ENCODE measurements around the gene IMPDH1.
A peak's percentile ranks its signal among the peaks of the same experiment; 100 is the strongest.
"Not testable (repeated sequence)": the region's sequence is repeated elsewhere in the genome, so short reads cannot be mapped to it uniquely, and the experiment has no call there.

Gene IMPDH1

DNA sequence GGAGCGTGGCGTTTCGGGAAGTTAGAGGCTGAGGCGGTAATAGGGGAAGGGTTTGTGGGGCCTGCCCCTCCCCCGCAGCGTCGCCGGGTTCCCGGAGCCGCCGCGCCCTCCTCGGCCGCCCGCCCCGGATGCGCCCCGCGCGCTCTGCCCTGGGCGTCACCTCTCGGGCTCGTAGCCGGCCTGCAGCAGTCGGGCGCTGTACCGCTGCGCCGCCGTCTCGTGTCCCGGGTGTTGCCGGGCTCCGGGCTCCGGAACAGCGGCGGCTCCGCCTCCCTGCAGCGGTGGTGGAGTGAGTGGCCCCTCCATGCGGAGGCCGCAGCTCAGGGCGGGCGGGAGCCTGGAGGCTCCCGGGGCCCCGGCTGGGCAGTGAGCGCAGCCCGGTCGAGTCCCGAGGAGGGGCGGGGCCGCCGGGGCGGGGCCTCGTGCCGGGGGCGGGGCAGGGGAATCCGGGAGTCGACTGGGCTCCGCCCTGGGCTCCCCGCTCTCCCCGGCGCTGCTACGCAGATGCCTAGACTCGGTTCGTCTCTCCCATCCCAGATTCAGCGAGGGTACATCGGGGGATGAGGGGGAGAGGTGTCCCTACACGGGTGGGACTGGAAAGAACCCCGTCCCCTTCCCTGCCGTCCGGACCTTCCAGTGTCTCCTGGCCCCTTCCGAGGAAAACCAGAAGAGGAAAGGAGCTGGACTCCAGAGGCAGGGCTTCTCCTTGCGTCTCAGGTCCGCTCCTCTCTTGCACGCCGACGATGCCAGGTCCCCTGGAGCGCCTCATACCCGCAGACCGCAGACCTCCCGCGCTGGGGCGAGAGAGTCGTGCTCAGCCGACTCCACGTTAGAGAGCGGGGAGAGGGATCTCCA lies at the start of gene IMPDH1:
TSS of gene IMPDH1 (minus strand) at position 387 of the 855 bp plus-strand sequence. CDS start at position 306, 81 bp downstream.
- DNase-seq (ENCODE audit: low read depth, low spot score), result peak; percentile 91

DNA sequence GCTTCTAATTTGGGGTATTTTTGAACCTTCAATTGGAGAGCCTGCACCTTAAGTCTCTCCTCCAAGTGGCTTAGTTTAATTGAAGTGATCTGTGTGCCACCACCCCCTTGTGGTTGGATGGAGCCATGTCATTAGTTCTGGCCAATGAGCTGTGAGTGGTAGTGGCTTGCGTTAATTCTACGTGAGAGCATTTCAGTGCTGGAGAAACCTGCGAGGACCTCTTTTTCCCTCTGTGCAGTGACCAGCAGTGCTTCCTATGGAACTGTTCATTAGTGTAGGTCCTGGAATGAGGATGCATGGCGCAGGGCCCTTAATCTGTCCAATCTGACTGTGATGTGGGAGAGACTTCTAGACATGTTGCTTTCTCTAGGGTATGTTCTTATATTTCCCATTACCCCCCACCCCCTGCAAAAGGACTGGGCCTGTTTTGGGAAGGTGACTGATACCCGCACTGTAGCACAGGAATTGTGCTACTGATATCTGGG lies 49.7 kb upstream of the IMPDH1 start:
- peak; percentile 81 for DNase-seq (ENCODE audit: low read depth, low spot score)

DNA sequence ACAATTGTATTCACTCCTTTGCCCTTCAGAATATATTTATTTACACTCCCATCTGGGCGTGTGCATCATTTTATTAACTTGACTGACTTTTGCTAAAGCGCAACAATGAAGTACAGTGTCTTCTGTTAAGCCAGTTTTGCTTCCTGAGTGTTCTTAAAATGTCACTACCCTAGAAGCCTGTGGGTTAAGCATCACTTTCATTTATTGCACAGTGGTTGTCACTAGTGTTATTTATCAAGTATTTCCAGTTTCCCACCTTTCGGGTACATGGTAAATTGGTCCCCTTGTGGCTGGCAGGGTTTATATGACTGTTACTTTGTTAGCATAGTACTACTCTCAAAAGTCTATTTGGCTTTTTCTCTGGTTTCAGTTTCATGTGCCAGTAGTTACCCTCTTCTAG lies 49.2 kb upstream of the IMPDH1 start:
- DNase-seq (ENCODE audit: low read depth, low spot score), result no peak

GRCh38 chr7:128457385-128457784 lies 47.6 kb upstream of the IMPDH1 start:
- DNase-seq (ENCODE audit: low read depth, low spot score), result not testable (repeated sequence)

GRCh38 chr7:128456255-128456725 lies 46.5 kb upstream of the IMPDH1 start:
- DNase-seq (ENCODE audit: low read depth, low spot score), result no peak

DNA sequence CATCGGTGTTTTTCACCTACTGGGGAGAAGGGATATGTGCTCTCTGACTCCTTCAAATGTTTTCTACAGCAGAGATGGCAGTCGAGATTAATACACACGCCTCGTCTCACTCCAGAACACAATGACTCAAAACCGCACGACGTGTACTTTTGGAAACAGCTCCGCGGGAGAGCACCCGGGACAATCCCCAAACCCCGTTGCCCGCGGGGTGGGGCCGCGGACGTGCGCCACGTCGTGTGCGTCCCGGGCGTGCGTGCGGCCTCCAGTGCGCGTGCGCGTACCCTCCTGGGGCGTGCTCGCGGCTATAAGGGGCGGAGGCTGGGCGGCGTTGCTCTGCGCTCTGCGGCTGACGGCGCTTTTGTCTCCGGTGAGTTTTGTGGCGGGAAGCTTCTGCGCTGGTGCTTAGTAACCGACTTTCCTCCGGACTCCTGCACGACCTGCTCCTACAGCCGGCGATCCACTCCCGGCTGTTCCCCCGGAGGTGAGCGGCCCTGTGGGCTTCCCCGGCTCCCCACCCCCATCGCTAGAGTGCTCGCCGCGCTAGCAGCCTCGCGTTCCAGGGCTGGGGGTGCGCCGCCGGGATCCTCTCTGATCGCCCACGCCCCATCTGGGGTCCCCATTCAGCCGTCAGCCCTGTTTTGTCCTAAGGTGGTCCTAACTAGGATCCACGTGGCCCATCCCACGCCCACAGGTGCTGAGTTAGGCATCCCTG lies 45.9 kb upstream of the IMPDH1 start, which contains the start of gene HILPDA:
TSS of gene HILPDA (plus strand) at position 336 of the 712 bp plus-strand sequence. CDS start 1,391 bp downstream, outside the sequence.
- peak; percentile 97 for DNase-seq (ENCODE audit: low read depth, low spot score)

DNA sequence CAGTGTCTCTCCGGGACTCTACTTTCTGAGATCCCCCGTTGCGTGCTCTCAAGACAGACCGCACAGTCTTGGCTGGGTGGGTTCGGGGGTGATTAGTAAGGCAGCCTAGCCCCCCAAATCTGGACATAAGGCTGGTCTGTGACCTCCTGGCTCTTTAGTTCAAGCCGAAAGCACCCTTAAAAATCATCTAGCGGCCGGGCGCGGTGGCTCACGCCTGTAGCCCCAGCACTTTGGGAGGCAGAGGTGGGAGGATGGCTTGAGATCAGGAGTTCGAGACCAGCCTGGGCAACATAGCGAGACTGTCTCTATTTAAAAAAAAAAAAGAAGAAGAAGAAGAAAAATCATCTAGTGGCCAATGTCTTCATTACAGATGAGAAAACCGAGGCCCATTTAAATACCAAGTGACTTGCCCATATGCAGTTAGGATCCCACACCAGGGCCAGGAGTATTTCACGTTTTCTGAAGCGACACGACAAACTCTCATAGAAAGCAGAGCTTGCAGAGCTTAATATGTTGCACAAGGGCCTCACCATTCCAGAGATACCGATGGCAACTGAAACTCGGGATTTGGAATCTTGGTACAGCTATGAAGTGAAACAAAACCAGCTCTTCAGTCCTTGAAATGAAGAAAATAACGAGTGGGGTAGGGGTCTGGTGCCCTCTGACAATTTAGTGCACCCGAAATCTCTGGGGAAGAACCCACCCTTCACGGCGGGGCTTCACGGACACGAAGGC lies 45.2 kb upstream of the IMPDH1 start:
- no peak for DNase-seq (ENCODE audit: low read depth, low spot score)

DNA sequence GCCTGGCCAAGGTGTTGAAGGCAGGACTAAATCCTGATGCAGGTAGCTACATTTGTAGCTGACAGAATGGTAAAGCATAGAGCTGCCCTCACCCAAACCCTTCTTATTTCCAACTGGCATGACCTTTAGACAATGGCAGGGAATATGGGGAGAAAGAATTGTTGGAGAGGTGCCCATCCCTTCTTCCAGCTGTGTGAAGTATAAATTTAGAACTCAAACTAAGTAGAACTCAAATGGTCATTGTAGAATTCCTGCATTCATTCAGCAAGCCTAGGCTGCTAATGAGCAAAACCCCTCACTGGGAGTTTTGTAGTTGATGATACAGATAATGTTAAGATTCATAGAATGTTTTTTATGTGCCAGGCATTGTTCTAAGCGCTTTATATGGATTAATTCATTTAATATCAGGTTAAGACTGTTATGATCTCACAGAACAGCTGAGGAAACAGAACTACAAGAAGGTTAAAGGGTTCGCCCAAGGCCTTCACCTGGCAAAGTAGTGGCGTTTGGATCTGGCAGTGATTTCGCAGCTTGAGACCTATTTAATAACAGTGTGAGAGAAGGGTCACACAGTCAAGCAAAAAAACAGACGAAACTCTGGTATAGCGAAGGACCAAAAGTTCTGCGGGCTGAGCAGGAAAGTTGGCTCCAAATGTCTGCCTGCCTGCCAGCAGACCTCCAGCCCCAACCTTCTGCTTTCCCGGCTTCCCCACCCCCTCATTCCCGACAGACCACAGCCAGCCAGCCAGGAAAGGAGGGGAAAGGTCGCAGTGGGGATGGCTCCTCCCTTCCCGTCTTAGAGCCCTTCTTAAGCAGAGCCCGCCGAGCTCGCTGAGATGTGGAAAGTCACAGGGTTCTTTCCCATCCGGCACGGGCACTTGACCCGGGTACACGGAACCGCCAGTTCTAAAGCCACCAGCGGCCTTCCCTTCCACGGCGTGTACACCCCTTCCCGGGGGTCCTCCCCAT lies 44.3 kb upstream of the IMPDH1 start:
- peak; percentile 89 for DNase-seq (ENCODE audit: low read depth, low spot score)

DNA sequence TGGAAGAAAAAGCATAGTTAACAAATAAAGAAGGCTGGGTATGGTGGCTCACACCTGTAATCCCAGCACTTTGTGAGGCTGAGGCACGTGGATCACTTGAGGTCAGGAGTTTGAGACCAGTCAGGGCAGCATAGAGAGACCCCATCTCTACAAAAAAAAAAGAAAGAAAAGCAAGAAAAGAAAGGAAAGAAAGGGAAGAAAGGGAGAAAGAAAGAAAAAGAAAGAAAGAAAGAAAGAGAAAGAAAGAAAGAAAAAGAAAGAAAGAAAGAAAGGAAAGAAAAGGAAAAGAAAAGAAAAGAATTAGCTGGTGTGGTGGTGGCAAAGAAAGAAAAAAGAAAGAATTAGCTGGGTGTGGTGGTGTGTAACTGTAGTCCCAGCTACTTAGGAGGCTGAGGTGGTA lies 42.8 kb upstream of the IMPDH1 start:
- no peak for DNase-seq (ENCODE audit: low read depth, low spot score)

DNA sequence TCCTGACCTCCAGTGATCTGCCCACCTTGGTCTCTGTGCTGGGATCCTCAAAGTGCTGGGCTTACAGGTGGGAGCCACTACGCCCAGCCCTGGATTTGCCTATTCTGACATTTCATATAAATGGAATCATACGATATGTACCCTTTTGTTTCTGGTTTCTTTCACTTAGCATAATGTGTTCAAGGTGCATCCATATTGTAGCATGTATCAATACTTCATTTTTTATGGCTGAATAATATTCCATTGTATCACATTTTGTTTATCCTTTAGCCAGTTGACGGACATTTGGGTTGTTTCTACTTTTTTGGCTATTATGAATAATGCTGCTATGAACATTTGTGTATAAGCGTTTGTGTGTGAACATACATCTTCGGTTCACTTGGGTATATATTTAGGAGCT lies 41.1 kb upstream of the IMPDH1 start:
- no peak for DNase-seq (ENCODE audit: low read depth, low spot score)

DNA sequence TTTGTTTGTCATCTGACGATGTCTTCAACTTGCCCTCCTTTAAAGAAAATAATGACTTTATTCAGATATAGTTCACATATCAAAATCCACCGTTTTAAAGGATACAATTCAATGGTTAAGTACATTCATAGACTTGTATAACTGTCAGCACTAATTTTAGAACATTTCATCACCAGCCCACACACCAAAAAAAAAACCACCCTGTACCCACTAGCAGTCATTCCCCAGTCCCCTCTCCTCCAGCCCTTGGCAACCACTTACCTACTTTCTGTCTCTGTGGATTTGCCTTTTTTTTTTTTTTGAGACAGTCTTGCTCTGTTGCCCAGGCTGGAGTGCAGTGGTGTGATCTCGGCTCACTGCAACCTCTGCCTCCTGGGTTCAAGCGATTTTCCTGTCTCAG lies 40.6 kb upstream of the IMPDH1 start:
- no peak for DNase-seq (ENCODE audit: low read depth, low spot score)

GRCh38 chr7:128448751-128449302 lies 39.0 kb upstream of the IMPDH1 start:
- DNase-seq (ENCODE audit: low read depth, low spot score), result no peak

- no peak for DNase-seq (ENCODE audit: low read depth, low spot score)
Measured at GRCh38 chr7:128447941-128448564, 38.3 kb upstream of the IMPDH1 start.

GRCh38 chr7:128446306-128446705 lies 36.5 kb upstream of the IMPDH1 start:
- peak; percentile 23 for DNase-seq (ENCODE audit: low read depth, low spot score)

DNA sequence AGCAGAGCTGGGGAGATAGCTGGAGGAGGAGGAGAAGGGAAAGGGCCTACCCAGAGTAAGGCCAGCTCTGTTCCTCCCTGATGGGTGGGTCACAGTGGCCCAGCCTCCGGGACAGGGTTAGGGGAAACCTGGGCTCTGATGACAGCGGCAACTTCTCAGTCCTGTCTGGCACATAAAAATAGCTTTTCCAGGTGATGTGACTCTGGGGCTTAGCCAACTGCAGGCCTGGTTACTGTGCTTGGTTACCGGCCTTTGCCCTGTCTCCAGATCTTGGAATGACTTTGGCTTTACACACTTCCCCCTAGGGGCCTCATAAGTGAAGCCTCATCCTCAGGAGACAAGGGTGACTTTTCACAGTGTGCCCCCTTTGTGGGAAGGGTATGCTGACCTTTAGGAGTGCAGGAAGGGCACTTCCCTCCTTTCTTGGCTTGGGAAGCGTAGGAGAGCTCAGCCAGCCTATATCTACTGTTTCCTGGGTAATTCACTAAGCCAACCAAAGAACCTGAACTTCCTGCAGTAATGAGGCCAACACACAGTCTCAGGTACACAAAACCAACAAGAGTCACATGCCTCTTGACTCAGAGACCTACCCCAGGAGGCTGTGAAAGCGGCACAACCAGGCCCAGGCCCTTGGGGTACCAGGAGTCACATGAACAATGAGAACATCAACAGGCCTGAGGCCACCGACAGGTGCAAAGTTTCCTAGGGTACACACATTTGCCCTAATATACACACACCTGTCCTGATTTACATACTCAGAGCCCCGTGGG lies 34.2 kb upstream of the IMPDH1 start:
- DNase-seq (ENCODE audit: low read depth, low spot score), result no peak

DNA sequence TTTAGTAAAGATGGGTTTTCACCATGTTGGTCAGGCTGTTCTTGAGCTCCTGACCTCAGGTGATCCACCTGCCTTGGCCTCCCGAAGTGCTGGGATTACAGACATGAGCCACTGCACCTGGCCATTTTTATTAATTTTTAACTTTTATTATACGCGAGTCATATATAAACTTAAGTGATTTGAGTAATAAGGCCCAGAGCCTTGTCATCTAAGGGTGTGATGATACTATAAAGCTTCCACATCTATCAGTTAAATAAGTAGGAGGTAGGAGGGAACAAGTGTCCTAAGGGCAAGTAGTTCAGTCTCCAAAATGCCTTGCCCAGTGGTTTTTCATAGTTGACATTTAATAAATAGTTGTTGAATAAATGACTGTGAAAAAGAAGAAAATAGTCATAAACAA lies 32.6 kb upstream of the IMPDH1 start:
- no peak for DNase-seq (ENCODE audit: low read depth, low spot score)

GRCh38 chr7:128437426-128438332 lies 27.9 kb upstream of the IMPDH1 start:
- no peak for DNase-seq (ENCODE audit: low read depth, low spot score)

GRCh38 chr7:128435327-128435686 lies 25.5 kb upstream of the IMPDH1 start:
- DNase-seq (ENCODE audit: low read depth, low spot score), result no peak

Measured in astrocyte of the hippocampus (primary cell).